DMS153 treated with DMSO at 0.1 percent for 48 hours (cell line): Measurements from ENCODE around the gene PREX1.
"Not testable (repeated sequence)": the region's sequence is repeated elsewhere in the genome, so short reads cannot be mapped to it uniquely, and the experiment has no call there.

ENCODE experiments used
- DNase-seq: peaks from one replicate; lab custom pipeline; 2025; ENCODE audit not compliant: unreplicated experiment; lab: John Stamatoyannopoulos, UW

Gene PREX1

DNA sequence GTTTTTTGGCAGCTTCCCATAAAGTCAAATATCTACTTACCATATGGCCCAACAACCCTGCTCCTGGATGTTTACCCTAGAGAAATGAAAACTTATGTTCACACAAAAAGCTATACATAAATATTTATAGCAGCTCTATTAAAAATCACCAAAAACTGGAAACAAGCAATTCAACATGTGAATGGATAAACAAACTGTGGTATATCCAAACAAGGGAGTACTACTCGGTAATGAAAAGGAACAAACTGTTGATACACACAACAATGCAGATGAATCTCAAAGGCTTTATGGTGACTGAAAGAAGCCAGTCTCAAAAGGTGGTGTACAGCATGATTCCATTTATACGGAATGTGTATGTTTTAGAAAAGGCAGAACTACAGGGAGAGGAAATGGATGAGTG, 48.4 kb downstream of the PREX1 start:
- no peak for DNase-seq

GRCh38 chr20:48777821-48778220, 50.0 kb downstream of the PREX1 start:
- no peak for DNase-seq

GRCh38 chr20:48777005-48777404, 50.8 kb downstream of the PREX1 start:
- no peak for DNase-seq

GRCh38 chr20:48776306-48776705, 51.5 kb downstream of the PREX1 start:
- DNase-seq, result no peak

DNA sequence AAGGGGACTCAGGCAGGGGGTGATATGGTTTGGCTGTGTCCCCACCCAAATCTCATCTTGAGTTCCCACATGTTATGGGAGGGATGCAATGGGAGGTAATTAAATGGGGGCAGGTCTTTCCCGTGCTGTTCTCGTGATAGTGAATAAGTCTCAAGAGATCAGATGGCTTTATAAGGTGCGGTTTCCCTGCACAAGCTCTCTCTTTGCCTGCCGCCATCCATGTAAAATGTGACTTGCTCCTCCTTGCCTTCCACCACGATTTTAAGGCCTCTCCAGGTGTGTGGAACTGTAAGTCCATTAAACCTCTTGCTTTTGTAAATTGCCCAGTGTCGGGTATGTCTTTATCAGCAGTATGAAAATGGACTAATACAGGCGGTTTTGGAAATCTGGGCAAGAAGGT, 52.3 kb downstream of the PREX1 start:
- DNase-seq, result not testable (repeated sequence)

GRCh38 chr20:48774696-48775095, 53.1 kb downstream of the PREX1 start:
- no peak for DNase-seq

DNA sequence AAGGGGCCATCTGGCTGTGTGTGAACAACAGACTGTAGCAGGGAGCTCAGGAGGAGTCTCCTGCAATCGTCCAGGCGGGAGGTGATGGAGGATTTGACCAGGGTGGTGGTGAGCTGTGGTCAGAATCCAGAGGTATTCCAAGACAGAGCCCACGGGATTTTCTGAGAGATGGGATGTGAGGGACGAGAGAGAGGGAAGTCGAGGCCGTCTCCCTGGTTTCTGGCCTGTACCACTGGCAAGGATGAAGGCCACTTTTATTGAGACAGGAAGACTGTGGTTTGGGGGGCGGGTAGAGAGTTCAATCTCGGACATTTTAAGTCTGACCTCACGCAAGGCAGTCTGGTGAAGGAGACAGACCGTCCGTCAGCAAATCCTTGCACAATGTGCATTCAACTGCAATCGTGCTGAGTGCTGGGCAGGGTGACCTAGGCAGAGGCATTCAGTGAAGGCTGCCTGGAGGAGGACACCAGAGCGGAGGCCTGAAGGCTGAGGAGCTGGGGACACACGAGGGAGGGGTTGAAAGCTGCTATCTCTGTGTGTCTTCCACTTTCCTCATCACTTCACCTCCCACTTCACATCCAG, 53.9 kb downstream of the PREX1 start:
- DNase-seq, result no peak

- no peak for DNase-seq
These were observed 55.4 kb downstream of the PREX1 start for GRCh38 chr20:48772183-48772976.

GRCh38 chr20:48771542-48771941, 56.3 kb downstream of the PREX1 start:
- no peak for DNase-seq

GRCh38 chr20:48770700-48771442, 56.9 kb downstream of the PREX1 start:
- DNase-seq, result no peak

- no peak for DNase-seq
These were observed 58.5 kb downstream of the PREX1 start for GRCh38 chr20:48769069-48769983.

DNA sequence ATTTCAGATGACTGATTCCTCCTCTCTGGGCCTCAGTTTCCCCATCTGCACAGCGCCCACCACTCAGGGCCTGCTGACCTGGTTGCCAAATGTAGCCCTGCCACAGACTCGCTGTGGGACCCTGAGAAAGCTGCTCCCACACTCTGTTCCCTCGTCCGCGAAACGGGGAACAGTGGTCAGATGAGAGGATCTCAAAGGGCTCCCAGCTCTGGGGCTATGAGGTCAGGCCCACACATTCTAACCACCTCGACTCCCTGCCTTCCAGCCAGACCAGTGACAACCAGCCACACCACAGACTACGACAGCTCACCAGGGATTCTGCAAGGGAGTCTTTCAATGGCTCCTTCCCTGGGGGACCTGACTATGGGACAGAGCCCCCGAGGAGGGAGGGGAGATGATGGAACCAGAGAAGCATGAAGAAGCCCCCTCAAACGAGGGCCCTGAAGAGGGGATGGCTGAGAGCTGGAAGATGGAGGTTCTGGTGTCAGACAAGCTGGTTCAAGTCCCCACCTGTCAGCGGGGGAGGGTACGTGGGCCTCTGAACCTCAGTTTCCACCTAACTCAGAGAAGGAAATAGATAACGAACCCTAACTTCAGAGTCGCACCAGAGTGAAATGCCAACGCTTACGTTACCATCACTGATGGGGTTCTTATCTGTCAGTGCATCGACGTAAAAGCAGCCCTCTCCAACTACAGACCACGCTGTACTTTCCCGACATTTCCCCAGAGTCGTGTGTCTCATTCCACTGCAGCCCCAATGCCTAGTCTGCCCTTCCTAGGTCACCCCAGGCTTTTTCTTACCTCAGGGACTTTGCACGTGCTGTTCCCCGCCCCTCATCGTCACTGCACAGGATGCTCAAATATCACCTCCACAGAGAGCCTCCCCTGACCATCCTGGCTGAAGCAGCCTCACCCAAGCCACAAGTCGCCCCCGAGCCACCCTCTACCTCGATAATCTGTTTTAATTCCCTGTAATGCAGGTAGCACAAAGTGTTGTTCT, 60.5 kb downstream of the PREX1 start:
- DNase-seq, result no peak

DNA sequence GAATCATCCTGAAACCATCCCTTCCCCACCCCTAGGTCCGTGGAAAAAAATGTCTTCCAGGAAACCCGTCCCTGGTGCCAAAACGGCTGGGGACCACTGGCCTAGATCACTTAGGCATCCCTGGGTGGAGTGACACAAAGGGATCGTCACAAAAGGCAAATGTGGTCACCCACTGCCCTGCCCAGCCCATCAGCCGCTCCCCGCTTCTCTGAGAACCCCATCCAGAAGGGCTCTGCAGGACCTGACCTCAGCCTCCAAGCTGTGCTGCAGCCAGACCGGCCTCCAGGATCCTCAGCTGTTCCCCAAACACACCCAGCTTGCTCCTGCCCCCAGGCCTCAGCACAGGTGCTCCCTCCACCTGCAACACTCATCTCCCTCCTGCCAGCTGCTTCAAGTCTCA, 61.6 kb downstream of the PREX1 start:
- no peak for DNase-seq

DNA sequence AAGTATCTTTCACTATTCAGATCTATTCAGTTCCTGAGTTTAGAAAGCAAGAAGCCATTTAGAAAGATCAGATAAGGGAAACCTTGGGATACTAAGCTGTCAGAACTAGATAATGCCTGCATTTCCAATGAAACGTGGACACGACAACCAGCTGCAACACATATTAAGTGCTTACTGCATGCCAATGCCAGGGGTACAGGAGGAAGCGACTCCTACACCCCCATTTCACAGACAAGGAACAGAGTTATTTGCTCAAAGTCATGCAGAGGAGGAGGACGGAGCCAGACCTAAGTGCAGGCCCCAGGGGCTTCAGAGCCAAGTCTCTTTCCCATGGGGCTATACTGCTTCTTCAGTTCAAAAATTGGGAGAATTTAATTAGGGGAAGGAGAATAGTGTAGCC, 62.4 kb downstream of the PREX1 start:
- DNase-seq, result no peak

DNA sequence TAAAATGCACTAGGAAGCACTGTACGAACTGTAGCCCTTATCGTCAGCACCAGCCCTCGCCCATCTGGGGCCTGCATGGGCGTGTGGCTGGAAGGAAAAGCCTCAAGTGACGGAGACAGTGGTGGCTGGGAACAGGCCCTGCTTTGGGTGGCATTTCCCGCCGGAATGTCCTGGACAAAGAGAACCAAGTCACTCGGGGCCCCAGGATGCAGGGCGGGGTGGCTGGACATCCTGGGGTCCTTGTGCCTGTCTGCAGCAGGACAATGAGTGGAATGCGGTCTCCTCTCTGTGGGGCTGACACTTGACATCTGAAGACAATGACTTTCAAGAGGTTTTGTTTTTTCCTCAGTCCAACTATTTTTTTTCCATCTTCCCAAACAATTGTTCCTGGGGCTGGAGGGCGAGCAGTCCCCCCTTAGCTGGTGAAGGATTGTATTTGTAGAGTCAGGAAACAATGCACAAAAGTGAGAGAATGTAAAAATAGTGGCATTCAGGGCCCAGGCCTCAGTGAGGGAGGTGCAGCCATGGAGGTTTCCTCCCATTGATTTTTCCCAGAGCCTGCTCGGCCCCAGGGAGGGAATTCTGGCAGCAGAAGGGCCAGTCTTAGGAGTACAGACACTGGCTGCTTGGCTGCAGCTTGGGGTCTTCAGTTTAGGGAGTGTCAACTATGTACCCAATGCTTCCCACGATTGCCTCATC, 64.4 kb downstream of the PREX1 start:
- DNase-seq, result no peak

DNA sequence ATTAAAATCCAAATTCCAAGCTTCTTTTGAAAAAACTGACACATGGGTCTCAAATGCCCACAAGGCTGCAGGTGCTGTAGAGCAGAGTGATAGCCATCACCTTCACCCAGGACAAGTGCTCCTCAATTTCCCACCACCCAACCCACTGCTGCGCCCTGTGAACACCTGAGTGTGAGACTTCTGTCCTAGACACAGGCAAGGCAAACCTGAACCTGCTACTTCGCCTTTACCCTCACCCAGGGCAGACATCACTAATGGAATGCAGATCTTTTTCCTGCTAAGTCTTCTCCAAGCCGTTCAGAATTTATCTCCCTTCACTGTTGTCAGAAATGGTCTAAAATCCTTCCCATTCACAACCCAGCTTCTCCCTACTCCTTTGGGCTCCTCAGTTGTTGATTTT, 65.9 kb downstream of the PREX1 start:
- no peak for DNase-seq

DNA sequence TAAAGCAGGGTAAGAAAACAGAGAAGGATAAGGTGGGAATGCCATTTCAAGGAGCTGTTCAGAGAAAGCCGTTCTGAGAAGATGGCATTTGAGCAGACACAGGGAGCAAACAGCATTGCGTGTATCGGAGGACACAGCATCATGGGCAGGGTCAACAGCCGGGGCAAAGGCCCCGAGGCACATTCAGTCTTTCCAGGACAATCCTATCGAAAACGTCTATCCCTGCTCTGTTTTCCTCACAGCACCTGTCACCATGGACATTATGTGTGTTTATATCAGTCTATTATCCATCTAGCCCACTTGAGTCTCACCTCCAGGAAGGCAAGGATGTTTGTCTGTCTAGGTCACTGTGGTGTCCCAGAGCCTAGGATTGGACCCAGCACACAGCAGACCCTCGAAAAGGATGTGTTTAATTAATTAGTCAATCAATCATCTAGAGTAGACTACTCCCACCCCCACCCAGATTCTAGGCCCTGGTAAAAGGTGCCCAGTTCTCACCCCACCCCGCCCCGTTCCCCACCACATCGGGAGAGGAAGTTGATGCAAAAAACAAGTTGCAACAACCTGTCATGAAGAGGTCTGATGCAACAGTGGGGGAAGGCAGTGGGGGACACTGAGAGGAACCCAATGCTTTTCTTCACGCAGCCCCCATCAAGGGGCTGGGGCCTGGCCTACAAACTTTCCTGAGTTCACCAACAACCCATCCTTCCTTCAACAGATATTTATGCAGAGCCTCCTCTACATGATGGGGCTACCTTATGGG, 66.6 kb downstream of the PREX1 start:
- DNase-seq, result no peak

- no peak for DNase-seq
These were observed 67.3 kb downstream of the PREX1 start for GRCh38 chr20:48760403-48760983.
